GM21423 (cell line): Measurements from ENCODE around the gene PCYOX1L.
"Not testable (repeated sequence)": the region's sequence is repeated elsewhere in the genome, so short reads cannot be mapped to it uniquely, and the experiment has no call there.

ENCODE experiments used
- ATAC-seq: cut with Tn5 transposase; IDR thresholded peaks from one replicate; pipeline ENCODE4 v1.9.1; 2021; ENCODE audit warnings: mild to moderate bottlenecking, moderate library complexity; ENCODE audit not compliant: unreplicated experiment

Gene PCYOX1L

GRCh38 chr5:149383399-149383798 lies 25.6 kb downstream of the PCYOX1L start:
- ATAC-seq, result no peak

- no peak for ATAC-seq
These were observed 28.3 kb downstream of the PCYOX1L start for GRCh38 chr5:149386166-149386565.

- no peak for ATAC-seq
These were observed 29.3 kb downstream of the PCYOX1L start for GRCh38 chr5:149387081-149387631.

GRCh38 chr5:149387982-149388381 lies 30.1 kb downstream of the PCYOX1L start:
- no peak for ATAC-seq

- ATAC-seq, result no peak
These were observed 30.8 kb downstream of the PCYOX1L start for GRCh38 chr5:149388498-149389190.

- ATAC-seq, result no peak
These were observed 32.0 kb downstream of the PCYOX1L start for GRCh38 chr5:149389552-149390495.

- not testable (repeated sequence) for ATAC-seq
These were observed 33.2 kb downstream of the PCYOX1L start for GRCh38 chr5:149391076-149391475.

GRCh38 chr5:149391524-149391923 lies 33.7 kb downstream of the PCYOX1L start:
- no peak for ATAC-seq

GRCh38 chr5:149392718-149393117 lies 34.9 kb downstream of the PCYOX1L start:
- ATAC-seq, result no peak

- not testable (repeated sequence) for ATAC-seq
These were observed 37.1 kb downstream of the PCYOX1L start for GRCh38 chr5:149394996-149395395.

GRCh38 chr5:149397530-149397929 lies 39.7 kb downstream of the PCYOX1L start:
- ATAC-seq, result no peak

- not testable (repeated sequence) for ATAC-seq
These were observed 41.0 kb downstream of the PCYOX1L start for GRCh38 chr5:149398747-149399266.

- ATAC-seq, result no peak
These were observed 41.9 kb downstream of the PCYOX1L start for GRCh38 chr5:149399775-149400174.

GRCh38 chr5:149400304-149400703 lies 42.5 kb downstream of the PCYOX1L start:
- ATAC-seq, result no peak

GRCh38 chr5:149401051-149401450 lies 43.2 kb downstream of the PCYOX1L start:
- ATAC-seq, result no peak

GRCh38 chr5:149402291-149402690 lies 44.4 kb downstream of the PCYOX1L start:
- no peak for ATAC-seq

- ATAC-seq, result no peak
These were observed 46.3 kb downstream of the PCYOX1L start for GRCh38 chr5:149403923-149404745.

GRCh38 chr5:149404746-149405549 lies 47.1 kb downstream of the PCYOX1L start:
- ATAC-seq, result no peak

GRCh38 chr5:149405550-149406202 lies 47.8 kb downstream of the PCYOX1L start:
- no peak for ATAC-seq
